Inflammatory macrophage treated with lipopolysaccharide for 1 hour (primary cell): ENCODE results near the gene ATP2A3.
A peak's percentile ranks its signal among the peaks of the same experiment; 100 is the strongest.
"Not testable (repeated sequence)": the region's sequence is repeated elsewhere in the genome, so short reads cannot be mapped to it uniquely, and the experiment has no call there.

ENCODE experiments used
- DNase-seq, 2 donors: peaks; one replicate each; pipeline ENCODE4 v3.0.0-alpha.2; 2020 to 2022

Gene ATP2A3

DNA sequence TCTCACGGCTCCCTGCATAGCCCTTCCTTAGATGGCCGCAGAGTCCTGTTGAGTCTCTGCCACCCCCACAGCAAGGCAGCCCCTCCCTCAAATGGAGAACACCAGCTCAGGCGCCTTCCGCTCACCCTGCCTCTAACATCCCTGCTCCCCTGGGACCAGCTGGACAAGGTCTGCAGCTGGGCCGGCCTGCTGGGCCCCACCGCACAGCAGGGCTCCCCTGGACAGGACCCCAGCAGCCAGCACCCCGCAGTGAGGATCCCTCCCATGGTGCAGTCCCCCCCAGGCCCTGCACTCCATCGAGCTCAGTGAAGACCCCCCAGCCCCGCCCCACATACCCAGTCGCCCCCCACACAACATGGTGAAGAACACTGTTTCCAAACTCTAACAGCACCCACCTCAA is 10.2 kb downstream of the ATP2A3 start:
- DNase-seq, result no peak

DNA sequence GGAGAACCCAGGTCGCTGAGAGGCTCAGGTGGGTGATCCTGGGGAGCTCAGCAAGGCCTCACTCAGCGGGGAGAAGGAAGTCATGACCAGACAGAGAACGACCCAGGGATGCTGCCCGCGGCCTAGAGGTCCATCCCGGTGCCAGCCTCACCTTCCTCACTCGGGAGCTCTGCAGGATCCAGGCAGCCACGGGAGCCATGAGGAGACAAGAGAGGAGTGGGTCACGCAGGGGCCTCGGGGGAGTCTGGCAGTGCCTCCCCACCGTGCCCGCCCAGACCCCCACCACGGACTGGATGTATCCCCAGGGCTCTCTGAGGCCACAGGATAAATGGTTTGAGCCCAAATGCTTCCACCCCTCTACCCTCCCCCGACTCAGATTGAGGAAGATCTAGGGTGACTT is 10.7 kb downstream of the ATP2A3 start:
- no peak for DNase-seq

DNA sequence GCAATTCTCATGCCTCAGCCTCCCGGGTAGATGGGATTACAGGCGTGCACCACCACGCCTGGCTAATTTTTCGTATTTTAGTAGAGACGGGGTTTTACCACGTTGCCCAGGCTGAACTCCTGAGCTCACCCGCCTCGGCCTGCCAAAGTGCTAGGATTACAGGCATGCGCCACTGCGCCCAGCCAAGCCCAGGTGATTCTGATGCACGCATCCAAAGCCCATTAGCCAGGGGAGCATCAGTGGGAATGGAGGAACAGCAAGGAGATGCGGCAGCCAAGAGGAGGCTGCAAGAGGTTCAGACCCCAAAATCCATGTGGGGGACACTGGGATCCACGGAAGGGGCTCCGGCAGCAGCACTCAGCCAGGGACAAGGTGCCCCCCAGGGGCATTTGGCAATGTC is 12.1 kb downstream of the ATP2A3 start:
- DNase-seq, result no peak

DNA sequence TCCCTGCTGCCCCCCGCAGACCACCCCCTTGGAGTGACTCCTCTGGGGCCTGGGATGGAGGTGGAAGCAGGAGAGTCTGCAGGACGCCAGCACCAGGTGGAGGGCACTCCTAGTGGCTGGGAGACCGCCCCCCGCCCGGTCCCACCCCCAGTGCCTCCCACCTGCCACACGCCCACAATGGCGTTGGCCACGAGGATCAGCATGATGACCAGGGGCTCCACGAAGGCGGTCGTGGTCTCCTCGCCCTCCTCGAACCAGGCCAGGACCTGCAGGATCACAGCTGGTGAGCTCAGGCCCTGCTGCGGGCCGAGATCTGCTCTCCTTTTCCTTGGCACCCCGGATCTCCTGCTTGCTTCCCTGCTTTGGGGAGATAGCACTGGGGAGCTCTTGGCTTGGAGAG is 12.8 kb downstream of the ATP2A3 start:
- DNase-seq, result no peak

DNA sequence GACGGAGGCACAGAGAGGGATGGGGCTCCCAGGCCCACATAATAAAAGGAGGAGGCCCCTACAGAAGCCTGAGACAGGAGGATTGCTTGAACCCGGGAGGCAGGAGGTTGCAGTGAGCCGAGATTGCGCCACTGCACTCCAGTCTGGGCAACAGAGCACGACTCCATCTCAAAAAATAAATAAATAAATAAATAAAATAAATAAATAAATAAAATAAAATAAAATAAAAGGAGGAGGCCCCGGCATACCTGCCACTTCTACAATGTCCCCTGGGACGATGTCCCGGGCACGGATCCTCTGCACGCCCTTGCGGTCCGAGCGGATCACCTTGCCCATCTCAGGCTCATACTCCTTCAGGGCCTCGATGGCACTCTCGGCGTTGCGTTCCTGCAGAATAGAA is 13.2 kb downstream of the ATP2A3 start:
- no peak for DNase-seq

DNA sequence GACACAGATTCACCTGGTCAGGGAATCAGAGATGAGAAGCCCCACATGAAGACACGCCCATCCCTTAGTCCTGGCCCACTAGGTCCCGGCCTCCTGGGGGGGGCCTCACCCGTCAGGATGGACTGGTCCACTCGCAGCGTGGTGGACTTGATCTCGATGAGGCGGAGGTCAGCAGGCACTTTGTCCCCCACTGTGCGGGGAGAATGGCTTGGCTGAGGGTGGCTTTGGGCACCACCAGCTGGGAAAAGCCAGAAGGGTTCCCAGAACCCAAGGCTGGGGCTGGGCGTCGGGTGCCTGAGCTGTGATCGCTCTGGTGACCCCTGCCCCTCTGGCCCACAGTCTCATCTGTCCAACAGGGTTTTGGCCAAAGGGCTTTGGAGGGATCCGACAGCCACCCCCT is 13.7 kb downstream of the ATP2A3 start:
- no peak for DNase-seq

DNA sequence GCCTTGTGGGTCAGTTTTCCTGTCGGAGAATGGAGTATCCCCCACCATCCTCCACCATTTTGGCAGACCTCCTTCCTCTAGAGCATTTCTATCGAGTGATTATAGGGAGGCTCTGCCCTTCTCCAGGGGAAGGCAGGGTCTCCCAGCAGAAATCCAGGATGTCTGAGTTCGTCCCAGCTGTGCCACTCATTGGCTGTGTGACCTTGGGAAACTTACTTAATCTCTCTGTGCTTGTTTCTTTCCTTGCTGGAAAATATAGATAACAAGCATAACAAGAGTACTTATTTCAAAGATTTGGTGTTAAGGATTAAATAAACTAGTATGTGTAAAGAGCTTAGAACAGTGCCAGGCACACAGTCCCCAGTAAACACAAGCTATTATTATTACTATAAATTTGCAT is 14.8 kb downstream of the ATP2A3 start:
- no peak for DNase-seq

DNA sequence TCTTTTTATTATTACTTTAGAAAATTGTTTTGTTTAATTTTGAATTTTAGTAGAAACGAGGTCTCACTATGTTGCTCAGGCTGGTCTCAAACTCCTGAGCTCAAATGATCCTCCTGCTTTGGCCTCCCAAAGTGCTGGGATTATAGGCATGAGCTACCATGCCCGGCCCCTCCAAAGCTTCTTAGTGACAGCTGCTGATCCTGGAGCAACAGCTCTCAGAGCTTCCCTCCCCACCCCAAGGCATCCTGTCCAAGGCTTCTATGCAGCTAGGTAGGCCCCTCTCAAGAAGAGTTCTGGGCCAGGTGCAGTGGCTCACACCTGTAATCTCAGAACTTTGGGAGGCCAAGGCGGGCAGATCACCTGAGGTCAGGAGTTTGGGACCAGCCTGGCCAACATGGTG is 15.7 kb downstream of the ATP2A3 start:
- not testable (repeated sequence) for DNase-seq

DNA sequence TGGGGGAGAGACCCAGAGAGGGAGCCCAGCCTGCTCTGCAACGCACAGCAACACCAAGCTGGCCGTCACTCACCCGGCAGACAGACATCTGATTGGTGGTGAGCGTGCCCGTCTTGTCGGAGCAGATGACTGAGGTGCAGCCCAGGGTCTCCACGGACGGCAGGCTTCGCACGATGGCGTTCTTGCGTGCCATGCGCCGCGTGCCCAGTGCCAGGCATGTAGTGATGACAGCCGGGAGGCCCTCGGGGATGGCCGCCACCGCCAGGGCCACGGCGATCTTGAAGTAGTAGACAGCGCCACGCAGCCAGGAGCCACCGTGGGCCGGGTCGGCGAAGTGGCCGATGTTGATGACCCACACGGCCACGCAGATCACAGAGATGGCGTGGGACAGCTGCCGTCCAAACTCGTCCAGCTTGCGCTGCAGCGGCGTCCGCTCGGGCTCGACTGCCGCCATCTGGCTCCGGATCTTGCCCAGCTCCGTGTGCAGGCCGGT is 16.9 kb downstream of the ATP2A3 start:
- no peak for DNase-seq

DNA sequence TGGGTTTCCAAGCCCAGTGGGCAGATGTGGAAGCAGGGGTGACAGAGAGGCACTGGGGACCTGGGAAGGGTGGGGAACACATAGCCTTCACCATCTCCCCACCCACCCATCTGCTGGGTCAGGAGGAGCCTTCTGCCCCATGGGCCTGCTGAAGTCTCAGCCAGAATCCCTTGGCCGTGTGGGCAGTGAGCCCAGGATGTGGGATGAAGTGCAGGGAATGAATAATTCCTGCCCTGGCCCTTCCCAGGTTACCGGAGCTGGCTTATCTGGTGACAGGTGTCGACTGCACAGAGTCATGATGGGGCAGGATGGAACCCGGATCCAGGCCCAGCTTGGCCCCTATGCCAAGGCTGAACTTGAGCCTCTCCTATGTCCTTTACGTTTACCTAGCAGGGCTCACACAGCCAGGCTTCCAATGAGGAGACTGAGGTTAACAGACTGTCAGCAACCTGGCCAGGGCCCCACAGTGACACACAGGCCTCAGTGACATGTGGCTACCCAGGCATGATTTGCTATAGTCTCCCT is 17.5 kb downstream of the ATP2A3 start:
- DNase-seq, result no peak

DNA sequence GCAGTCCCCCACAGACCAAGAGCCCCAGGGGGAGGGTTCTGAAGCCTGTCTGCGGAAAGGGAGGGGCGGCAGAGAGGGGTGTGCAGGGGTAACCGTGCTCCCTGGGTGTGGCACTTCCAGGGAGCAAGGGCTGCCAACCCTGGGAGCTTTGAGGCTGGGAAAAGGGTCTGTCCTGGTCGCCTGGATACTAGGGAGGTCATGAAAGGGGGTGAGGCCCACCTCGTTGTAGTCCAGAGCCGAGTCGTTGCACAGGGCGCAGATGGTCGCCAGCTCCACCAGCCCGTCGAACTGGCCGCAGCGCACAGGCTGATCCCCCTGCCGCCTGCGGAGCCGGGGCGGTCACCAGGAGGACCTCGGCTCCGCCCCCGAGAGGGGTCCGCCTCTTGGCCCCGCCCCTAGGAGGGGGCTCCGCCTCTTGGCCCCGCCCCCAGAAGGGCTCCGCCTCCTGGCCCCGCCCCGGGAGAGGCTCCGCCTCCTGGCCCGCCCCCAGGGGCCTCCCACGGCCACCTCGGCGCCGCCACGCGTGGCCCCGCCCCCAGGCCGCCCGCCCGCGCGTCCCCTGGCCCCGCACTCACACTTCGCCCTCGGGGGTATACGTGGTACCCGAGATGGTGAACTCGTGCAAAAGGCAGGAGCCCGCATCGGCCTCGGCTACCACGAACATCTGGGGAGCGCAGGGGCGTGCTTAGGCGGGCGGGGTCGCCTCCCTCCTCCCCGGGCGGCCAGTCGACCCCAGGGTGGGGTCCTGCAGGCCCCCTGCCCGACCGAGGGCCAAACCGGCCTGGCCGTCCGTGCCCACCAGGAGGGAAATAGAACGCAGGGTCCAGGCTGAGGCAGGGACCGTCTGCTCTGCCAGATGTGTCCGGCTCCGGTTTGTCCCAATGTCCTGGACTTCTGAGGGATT is 19.5 kb downstream of the ATP2A3 start:
- peak in 1 of 2 donors; percentile 23 for DNase-seq

DNA sequence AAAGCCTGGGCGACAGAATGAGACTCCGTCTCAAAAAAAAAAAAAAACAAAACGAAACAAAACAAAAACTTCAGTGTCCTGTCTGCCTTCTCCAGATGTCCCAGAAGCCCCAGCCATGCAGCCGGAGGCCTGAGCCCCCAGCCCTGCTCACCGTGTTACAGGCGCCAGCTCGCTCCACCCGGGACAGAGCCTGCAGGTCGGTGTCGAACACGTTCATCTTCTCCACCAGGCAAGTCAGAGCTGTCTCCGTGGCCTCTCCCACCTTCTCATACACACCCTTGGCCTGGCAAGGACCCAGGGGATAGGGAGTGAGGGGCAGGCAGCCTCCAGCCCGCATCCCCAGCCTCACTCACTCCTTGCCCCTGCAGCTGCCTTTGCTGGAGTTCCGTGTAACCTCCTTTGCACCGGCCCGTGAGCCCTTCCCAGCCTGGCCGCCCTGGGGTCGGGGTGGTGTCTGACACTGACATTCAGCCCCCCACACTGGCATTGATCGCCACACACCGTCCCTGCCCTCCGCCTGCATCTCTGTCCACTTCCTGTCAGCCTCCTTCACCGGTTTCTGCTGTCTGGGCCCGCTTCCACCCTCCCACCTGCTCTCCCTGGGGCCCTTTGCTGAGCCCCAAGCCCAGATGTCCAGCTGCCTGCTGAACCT is 20.9 kb downstream of the ATP2A3 start:
- DNase-seq, result no peak

DNA sequence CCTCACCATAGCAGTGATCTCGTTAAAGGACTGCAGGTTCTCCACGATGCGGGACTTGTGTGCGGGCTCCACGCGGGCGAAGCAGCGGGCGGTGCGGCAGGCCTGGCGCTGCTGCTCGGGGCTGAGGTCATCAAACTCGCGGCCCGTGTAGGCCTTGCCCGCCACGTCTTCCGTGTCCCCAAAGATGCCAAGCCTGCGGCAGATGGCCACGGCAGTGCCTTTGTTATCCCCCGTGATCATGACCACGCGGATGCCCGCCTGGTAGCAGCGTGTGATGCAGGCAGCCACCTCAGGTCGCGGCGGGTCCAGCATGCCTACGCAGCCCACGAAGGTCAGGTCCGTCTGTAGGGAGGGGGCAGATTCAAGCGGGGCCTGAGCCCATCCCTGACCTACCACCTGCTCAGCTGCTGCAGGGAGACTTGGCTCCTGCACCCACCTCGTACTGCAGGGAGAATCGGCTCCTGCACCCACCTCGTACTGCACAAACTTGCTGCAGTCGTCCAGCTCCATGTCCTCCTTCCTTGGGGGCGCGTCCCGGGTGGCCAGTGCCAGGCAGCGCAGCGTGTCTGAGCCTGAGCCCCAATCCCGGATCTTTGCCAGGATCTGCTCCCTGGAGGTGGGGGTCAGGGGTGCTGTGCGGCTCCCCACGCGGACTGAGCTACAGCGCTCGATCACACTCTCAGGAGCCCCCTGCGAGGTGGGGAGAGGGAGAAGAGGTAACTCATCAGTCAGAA is 23.1 kb downstream of the ATP2A3 start:
- no peak for DNase-seq

DNA sequence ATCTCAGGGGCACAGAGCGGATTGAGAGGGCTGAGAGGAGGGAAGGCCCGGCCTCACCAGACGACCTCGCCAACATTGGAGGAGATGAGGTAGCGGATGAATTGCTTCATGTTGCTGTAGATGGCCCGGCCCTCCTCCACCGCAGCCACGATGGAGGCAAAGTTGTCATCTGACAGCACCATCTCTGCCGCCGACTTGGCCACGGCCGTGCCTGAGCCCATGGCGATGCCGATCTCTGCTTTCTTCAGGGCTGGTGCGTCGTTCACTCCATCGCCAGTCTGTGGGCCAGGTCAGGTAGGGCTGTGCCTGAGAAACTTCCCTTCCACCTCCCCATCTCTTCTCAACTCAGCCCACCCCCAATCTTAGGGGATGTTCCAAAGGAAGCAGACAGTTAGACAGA is 26.9 kb downstream of the ATP2A3 start:
- no peak for DNase-seq

DNA sequence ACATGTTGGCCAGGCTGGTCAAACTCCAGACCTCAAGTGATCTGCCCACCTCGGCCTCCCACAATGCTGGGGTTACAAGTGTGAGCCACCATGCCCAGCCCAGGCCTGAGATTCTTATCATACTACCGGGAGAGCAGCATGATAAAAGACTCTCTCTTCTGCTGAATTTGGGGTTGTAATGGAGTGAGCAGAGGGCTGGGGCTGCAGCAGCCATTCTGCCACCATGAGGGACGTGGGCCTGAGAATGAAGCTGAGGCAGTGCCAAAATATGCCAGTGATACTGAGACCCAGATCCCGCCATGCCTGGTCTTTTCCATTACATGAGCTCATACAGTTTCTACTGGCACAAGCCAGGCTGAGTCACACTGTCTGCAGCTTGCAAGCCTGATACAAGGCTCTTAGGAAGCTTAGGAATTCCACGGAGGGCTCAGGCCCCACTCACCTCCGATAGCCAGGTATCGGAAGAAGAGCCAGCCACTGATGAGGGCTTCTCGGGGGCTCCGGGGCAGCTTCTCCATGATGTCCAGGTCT is 28.3 kb downstream of the ATP2A3 start:
- DNase-seq, result no peak

DNA sequence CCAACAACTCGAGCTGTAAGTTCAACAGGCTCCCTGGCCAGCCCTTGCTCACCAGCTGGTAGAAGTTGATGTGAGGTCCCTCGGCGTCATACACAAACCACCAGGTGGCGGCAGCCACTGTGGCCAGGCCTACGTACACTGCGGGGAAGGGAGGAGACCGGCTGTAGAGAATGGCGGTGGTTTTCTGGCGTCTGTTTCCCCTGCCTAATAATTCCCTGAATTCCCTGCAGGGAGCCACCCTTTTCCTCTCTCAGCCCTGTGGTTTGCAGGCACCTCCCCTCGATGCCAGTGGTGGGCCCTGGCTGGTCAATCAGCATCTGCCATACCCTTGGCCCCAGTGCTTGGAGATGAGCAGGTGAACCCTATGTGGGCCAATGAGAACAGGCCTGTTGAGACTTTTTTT is 29.1 kb downstream of the ATP2A3 start:
- DNase-seq, result peak; percentile 47 to 75

DNA sequence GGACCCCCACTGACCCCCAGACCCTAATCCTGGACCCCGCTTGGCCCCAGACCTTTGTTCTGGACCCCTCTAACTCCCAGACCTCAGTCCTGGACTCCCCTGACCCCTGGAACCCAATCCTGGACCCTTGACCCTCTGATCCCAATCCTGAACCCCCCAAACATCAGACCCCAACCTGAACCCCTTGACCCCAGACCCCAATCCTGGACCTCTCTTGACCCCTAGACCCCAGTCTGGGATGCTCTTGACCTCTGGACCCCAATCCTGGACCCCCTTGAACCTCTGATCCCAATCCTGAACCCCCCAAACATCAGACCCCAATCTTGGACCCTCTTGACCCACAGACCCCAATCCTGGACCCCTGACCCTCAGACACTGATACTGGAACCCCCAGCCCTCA is 34.5 kb downstream of the ATP2A3 start:
- no peak for DNase-seq

DNA sequence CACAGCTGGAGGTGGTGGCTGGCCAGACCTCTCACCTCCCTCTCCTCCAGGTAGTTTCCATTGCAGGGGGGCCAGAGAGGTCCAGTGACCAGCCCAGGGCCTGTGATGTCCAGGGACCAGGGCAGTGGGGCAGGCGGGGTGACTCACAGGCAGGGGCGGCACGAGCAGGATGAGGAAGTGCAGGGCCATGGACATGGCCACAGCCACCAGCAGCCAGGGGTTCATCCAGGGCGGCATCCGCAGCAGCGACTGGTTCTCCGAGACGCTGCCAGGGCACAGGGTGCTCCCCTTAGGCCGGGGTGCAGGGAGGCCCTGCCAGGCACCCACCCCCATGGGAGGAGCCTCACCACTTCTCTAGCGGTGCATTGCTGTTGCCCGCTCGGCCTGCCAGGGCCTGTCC is 35.1 kb downstream of the ATP2A3 start:
- DNase-seq, result peak; percentile 49 to 56

DNA sequence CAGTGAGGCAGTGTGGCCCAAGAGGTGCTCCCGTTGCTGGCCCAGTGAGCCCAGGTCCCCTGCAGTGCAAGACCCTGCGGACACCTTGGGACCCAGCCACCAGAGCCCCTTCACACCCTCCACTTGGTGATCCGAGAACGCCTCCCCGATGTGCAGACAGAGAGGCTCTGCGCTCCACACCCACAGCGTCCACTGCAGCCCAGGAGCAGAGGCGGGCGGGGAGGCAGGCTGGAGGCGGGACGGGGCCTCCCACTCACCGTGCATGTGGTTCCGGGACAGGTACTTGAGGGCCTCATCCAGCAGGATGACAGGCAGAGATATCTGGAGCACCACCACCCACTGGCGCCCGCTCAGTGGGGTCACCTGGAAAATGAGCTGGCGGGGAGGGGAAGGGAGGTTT is 35.8 kb downstream of the ATP2A3 start:
- DNase-seq, result no peak

DNA sequence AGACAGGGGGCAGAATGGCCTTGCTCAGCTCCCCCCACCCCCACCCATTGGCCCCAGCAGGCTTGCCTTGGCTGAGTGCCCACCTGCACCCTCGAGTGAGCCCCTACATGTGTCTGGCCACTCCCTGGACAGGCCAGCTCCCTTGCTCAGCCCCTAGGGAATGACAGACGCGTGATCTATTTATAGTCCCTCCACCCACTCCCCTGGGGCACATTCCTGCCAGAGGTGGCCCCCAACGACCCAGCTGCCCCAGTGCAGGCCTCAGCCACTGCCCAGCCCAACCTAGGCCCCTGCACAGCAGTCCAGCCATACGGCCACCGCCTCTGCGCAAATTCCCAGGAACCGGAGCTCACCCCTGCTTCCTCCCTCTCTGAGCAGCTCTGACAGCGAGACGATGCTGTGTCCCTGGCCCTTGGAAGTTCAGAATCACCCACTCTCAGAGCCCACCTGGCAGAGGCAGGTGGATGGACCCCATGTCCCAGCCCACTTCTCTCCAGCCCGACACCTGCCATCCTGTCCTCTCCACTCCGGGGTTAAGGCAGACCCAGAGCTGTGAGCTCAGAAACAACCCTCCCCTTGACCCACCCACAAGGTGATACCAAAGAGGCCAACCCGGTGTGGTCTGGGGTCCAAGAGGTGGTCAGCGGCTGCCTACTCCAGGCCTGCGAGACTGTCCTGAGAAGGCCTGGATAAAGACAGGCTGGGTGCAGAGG is 36.5 kb downstream of the ATP2A3 start:
- DNase-seq, result no peak

DNA sequence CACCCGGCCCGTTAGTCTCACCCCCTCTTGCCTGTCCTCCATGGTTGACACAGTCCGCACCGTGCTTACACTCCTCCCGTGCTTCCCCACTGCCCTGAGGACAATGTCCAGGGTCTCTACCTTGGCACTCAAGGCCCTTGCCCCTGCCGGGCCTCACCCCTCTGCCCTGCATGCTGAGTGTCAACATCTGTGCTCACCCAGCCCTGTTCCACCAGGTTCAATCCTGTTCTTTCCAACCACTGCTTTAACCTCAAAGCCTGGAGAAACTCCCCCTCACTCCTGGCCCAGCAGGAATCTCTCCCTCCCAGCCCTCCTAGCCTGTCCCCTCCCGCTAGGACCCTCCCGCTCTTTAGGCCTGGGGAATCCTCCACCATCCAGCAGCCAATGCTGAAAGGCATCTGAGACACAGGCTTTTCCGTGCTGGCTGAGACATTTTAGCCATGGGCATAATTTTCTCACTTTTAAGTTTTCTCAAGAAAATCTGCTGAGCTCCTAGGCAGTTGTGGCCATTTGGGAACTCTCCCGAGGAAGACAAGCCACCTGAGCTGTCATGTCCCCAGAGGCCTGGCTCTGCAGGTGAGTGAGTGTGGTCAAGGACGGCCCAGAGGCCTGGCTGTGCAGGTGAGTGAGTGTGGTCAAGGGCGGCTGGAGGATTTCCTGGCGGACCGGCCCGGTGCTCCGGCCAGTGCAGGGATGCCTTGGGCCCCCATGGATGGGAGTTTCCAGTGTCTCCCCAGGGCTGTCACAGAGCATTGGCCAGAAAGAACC is 37.2 kb downstream of the ATP2A3 start:
- DNase-seq, result no peak
